ENCODE data around the gene TMPRSS15.

TMPRSS15 gene

GRCh38 chr21:18340387-18340942 lies 63.1 kb downstream of the TMPRSS15 start:
- H3K36me3 ChIP-seq (ENCODE audit: control insufficient read depth in 2 of 2, insufficient read depth in 1 of 2, low read length in 2 of 2), result no peaks in the 10 kb centered on the region
- CTCF ChIA-PET, result no interaction called here
- POLR2A ChIA-PET, result no interaction called here
- H3K4me3 ChIP-seq (ENCODE audit: low read depth, low read length), result no peak overlapping the region
- H3K4me1 ChIP-seq (ENCODE audit: control insufficient read depth, insufficient read depth, low read length), result no peaks in the 10 kb centered on the region
- no peak overlapping the region for H3K27ac ChIP-seq (ENCODE audit: extremely low read depth, low read depth, low read length)
- TF ChIP-seq ZNF311 (tag by site-specific recombination; IDR thresholded peaks at IDR 0.05; ENCODE audit: borderline replicate concordance) (no peak), ZNF777 (tag by site-specific recombination; IDR thresholded peaks at IDR 0.05; ENCODE audit: borderline replicate concordance) (no peak), GFI1B (tag by site-specific recombination; IDR thresholded peaks at IDR 0.05) (no peak), ZNF514 (tag by site-specific recombination; IDR thresholded peaks at IDR 0.05) (no peak), ZNF350 (tag by site-specific recombination; IDR thresholded peaks at IDR 0.05) (no peak), ZNF747 (tag by site-specific recombination; IDR thresholded peaks at IDR 0.05) (no peak), ZNF140 (tag by site-specific recombination; IDR thresholded peaks at IDR 0.05) (no peak), ZNF548 (tag by site-specific recombination; IDR thresholded peaks at IDR 0.05) (no peak), BCL6B (tag by site-specific recombination; IDR thresholded peaks at IDR 0.05) (no peak), ZNF707 (tag by site-specific recombination; IDR thresholded peaks at IDR 0.05) (no peak), ZNF335 (tag by site-specific recombination; conservative IDR thresholded peaks at IDR 0.05) (no peak)
- TF ChIP-seq, protein P1, sequence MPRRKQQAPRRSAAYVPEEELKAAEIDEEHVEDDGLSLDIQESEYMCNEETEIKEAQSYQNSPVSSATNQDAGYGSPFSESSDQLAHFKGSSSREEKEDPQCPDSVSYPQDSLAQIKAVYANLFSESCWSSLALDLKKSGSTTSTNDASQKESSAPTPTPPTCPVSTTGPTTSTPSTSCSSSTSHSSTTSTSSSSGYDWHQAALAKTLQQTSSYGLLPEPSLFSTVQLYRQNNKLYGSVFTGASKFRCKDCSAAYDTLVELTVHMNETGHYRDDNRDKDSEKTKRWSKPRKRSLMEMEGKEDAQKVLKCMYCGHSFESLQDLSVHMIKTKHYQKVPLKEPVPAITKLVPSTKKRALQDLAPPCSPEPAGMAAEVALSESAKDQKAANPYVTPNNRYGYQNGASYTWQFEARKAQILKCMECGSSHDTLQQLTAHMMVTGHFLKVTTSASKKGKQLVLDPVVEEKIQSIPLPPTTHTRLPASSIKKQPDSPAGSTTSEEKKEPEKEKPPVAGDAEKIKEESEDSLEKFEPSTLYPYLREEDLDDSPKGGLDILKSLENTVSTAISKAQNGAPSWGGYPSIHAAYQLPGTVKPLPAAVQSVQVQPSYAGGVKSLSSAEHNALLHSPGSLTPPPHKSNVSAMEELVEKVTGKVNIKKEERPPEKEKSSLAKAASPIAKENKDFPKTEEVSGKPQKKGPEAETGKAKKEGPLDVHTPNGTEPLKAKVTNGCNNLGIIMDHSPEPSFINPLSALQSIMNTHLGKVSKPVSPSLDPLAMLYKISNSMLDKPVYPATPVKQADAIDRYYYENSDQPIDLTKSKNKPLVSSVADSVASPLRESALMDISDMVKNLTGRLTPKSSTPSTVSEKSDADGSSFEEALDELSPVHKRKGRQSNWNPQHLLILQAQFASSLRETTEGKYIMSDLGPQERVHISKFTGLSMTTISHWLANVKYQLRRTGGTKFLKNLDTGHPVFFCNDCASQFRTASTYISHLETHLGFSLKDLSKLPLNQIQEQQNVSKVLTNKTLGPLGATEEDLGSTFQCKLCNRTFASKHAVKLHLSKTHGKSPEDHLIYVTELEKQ (tag by site-specific recombination; IDR thresholded peaks at IDR 0.05; ENCODE audit: borderline replicate concordance), result no peak
- TF ChIP-seq, protein P2, sequence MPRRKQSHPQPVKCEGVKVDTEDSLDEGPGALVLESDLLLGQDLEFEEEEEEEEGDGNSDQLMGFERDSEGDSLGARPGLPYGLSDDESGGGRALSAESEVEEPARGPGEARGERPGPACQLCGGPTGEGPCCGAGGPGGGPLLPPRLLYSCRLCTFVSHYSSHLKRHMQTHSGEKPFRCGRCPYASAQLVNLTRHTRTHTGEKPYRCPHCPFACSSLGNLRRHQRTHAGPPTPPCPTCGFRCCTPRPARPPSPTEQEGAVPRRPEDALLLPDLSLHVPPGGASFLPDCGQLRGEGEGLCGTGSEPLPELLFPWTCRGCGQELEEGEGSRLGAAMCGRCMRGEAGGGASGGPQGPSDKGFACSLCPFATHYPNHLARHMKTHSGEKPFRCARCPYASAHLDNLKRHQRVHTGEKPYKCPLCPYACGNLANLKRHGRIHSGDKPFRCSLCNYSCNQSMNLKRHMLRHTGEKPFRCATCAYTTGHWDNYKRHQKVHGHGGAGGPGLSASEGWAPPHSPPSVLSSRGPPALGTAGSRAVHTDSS (tag by site-specific recombination; IDR thresholded peaks at IDR 0.05), result no peak
- TF ChIP-seq, protein P3, sequence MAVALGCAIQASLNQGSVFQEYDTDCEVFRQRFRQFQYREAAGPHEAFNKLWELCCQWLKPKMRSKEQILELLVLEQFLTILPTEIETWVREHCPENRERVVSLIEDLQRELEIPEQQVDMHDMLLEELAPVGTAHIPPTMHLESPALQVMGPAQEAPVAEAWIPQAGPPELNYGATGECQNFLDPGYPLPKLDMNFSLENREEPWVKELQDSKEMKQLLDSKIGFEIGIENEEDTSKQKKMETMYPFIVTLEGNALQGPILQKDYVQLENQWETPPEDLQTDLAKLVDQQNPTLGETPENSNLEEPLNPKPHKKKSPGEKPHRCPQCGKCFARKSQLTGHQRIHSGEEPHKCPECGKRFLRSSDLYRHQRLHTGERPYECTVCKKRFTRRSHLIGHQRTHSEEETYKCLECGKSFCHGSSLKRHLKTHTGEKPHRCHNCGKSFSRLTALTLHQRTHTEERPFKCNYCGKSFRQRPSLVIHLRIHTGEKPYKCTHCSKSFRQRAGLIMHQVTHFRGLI (tag by site-specific recombination; IDR thresholded peaks at IDR 0.05), result no peak
- H3K9me3 ChIP-seq (ENCODE audit: control insufficient read depth, insufficient read depth, low read depth, low read length), result no peaks in the 10 kb centered on the region

GRCh38 chr21:18335651-18336236 lies 67.8 kb downstream of the TMPRSS15 start:
- ChIA-PET CTCF (interaction anchor here (0.6 kb wide), 1 partner anchor 67 kb away, joined by 3 read pairs; no protein-coding TSS in a partner anchor), POLR2A (no interaction called here)
- no peaks in the 10 kb centered on the region for H3K4me1 ChIP-seq (ENCODE audit: control insufficient read depth, insufficient read depth, low read length)
- no peak overlapping the region for H3K27ac ChIP-seq (ENCODE audit: extremely low read depth, low read depth, low read length)
- no peak for TF ChIP-seq ZNF707 (tag by site-specific recombination; IDR thresholded peaks at IDR 0.05)
- no peak for TF ChIP-seq ZNF610 (tag by site-specific recombination; IDR thresholded peaks at IDR 0.05; ENCODE audit: borderline replicate concordance)
- no peak for TF ChIP-seq KLF8 (tag by site-specific recombination; IDR thresholded peaks at IDR 0.05)
- TF ChIP-seq, protein P1 (tag by site-specific recombination; IDR thresholded peaks at IDR 0.05; ENCODE audit: borderline replicate concordance), result no peak
- TF ChIP-seq BCL11A (tag by site-specific recombination; IDR thresholded peaks at IDR 0.05; ENCODE audit: low read depth), result no peak
- TF ChIP-seq, protein P2 (tag by site-specific recombination; IDR thresholded peaks at IDR 0.05), result no peak
- H3K4me3 ChIP-seq (ENCODE audit: low read depth, low read length), result no peak overlapping the region
- no peaks in the 10 kb centered on the region for H3K36me3 ChIP-seq (ENCODE audit: control insufficient read depth in 2 of 2, insufficient read depth in 1 of 2, low read length in 2 of 2)
- no peaks in the 10 kb centered on the region for H3K9me3 ChIP-seq (ENCODE audit: control insufficient read depth, insufficient read depth, low read depth, low read length)
